ENCODE data around the gene PRPF31.

The PRPF31 gene

GRCh38 chr19:54142166-54142780, 26.7 kb downstream of the PRPF31 start:
- no peak for DNase-seq

- no peak for DNase-seq
Observed at GRCh38 chr19:54145541-54146158, 30.1 kb downstream of the PRPF31 start.

DNA sequence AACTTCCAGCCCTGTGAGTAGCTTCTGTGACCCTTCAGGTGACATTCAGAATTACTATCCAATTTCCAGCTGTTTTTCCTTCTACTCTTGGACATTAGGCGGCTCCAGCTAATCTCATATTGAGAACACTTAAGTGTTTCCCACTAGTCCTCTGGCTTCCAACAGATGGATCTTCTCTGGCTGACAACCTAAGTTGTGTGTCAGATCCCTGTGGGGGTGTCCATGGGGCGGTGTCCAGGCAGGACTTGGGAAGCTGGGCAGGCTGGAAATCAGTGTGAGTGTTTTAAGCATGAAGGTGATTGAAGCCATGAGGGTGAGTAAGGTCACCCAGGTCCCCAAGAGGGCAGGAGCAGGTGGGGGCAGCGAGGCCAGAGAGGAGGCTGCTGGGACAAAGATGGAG, 32.1 kb downstream of the PRPF31 start:
- DNase-seq, result no peak

GRCh38 chr19:54148158-54148557, 32.6 kb downstream of the PRPF31 start:
- DNase-seq, result no peak

GRCh38 chr19:54149021-54149812, 33.7 kb downstream of the PRPF31 start:
- no peak for DNase-seq

DNA sequence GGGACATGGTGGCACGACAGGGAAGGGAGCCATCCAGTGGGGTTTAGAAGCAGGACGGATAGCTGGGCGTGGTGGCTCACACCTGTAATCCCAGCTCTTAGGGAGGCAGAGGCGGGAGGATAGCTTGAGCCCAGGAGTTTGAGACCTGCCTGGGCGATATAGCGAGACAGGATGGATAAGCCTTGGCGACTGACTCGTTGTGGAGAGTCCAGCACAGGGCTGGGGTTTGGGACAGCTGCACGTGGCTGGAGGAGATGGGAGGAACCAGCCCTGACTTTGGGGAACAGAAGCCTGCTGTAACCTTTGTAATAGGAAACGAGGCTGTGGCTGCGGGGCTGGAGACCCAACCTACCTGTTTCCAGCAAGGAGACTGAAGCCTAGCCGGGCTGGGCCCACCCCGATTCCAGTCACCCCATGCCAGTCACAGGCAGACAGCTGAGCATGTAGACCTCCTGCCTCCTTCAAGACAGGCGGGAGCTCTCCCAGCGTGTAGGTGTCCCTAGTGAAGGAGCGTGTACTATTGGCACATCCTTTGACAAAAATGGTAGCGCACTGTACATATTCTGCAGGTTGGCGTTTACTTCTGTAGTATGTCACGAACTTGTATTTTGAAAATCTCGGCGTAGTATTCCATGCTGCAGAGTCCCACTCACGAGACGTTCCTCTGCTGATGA, 35.9 kb downstream of the PRPF31 start:
- DNase-seq, result no peak

DNA sequence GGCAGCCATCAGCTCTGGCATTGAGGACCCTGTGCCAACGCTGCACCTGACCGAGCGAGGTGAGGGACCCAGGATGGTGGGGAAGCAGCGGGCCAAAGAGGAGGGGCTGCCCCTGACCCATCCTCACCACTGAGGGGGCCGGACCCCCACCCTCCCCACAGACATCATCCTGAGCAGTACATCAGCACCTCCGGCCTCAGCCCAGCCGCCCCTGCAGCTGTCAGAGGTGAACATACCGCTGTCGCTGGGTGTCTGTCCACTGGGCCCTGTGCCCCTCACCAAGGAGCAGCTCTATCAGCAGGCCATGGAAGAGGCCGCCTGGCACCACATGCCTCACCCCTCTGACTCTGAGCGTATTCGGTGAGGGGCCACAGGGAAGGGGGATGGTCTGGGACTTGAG, 36.7 kb downstream of the PRPF31 start:
- DNase-seq, result no peak

DNA sequence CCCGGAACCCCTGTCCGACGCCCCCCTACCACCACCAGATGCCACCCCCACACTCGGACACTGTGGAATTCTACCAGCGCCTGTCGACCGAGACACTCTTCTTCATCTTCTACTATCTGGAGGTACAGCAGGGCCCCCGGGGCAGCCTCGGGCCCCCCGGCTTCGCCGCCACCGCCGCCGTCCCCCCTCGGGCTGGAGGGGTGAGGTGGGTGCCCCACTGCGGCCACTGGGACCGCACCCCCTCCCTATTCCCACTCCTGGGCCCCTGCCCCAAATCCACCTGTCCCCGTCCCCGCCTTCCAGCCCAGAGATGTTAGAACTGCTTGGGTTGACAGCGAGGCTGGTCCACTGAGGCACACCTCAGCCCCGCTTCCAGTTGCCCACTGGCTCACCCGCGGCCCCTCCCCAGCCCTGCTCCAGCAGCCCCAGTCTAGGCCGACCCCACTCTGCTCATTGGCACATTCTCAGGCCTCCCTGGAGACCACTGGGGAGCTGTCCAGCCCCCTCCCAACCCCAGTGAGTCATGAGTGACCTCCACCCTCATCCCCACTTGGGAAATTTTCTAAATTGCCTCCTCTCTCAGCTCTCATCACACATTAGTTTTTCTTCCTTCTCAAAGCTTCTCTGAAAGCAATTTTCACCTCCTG, 37.4 kb downstream of the PRPF31 start:
- no peak for DNase-seq

DNA sequence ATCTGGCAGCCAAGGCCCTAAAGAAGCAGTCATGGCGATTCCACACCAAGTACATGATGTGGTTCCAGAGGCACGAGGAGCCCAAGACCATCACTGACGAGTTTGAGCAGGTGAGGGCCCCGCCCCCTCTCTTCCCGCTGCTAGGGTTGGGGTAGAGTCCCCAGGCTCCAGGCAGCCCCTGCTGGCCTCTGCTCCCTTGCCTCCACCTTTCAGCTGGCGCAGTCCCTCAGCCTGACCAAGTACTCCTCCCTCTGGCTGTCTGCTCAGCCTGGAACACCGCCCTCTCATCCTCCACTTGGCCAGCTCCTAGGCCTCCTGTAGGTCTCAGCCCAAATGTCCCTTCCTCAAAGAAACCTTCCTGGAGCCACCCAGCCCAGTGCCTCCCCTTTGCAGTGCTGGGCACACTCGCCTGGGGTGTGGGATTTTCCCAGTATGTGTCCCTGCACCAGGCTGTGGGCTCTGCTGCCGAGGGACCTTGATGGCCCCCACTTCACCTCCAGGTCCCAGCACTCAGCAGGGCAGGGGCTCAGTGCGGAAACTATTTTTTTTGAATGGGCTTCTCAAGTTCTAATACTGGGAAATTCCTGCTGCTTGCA, 38.3 kb downstream of the PRPF31 start:
- no peak for DNase-seq

- no peak for DNase-seq
Observed at GRCh38 chr19:54154603-54155345, 39.2 kb downstream of the PRPF31 start.

DNA sequence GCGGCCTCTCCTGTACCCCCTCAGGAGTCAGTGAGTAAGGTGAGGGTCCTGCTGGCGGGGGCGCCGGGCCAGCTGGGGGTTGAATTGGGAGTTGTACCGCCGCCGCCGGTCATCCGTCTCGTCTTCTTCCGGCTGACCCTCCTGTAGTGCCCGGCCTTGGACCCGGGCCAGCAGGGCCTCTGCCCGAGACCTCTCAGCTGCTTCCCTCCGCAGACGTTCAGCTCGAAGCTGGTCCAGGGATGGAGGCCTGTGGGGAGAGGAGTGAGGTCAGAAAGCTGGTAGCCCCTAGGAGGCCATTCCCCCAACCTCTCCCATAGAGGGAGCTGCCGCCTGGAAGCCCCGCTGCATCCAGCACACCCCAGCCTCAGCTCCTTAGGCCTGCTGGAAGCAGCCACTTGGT, 40.1 kb downstream of the PRPF31 start:
- no peak for DNase-seq

DNA sequence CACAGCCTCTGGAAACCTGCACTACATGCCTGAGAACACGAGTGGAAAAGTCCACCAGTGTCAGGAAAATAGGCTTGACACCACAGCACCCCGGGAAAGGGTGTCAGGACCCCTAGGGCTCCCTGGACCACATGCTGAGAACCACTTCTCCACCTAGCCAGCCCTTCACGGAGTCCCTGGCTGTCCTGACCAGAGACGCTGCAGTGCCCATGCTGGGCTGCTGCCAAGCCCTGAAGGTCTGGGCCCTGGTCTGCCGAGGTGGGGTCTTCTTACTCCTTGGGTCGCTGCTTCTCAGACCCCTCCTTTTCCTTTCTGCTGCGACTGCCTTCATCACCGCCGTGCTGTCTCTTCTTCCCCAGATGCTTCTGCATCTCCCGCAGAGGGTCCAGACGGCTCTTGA, 40.9 kb downstream of the PRPF31 start:
- DNase-seq, result no peak

GRCh38 chr19:54156953-54157352, 41.4 kb downstream of the PRPF31 start:
- no peak for DNase-seq

DNA sequence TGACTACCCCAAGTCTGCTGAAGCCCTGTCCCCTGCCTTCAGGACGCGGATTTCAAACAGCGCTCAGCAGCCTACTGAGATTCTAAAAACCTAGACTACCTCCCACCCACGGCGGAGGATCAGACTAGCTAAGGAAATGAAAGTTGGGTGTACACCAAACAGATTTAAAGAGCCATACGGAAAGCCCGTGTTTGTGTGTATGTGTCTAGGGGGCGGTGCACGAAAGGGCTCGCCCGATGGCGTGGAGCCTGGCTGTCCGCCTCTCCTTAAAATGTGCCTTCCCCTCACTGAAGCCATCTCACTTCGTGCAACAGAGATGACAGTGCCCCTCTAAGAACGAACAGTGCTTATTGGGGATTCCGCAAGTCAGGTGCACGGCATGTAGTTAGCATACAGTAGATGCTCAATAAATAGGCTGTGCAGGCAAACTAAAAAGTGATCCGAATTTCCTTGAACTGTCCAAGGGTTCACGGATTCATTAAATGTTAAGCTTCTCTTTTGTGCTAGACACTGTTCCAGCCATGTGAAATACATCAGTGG, 43.3 kb downstream of the PRPF31 start:
- DNase-seq, result no peak

- peak; percentile 100 for DNase-seq
Observed at GRCh38 chr19:54159352-54160181, 44.0 kb downstream of the PRPF31 start, which contains the start of gene LENG1. TSS of gene LENG1 (minus strand) at chr19:54159721. CDS start at chr19:54159695, 26 bp downstream.

- no peak for DNase-seq
Observed at GRCh38 chr19:54160182-54160811, 44.7 kb downstream of the PRPF31 start.

GRCh38 chr19:54160854-54161253, 45.3 kb downstream of the PRPF31 start:
- no peak for DNase-seq

DNA sequence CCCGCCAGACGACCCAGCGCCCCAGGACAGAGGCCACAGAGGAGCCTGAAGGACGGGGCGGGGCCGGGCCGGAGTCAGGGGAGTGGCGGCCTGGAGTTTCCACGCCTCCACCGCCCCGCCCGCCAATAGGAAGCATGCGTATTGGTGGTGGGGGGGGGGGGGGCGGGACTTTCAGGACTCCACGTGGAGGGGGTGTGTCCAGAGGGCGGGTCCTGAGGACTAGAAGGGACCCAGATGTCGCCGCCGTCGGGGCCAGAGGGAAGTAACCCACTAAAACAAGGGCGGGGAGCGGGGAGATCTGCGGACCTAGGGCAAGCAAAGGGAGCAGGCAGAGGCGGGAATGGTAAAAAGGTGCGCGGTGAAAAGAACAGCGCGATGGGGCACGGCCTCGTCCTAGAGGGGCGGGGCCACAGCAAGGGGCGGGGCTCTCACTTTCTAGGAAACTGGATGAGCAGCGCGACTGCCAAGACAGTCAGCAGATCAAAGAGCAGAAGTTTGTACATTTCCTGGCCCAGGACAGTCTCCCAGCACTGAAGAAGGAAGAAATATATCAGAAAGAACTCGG, 46.8 kb downstream of the PRPF31 start:
- DNase-seq, result peak; percentile 83

- no peak for DNase-seq
Observed at GRCh38 chr19:54162884-54163283, 47.3 kb downstream of the PRPF31 start.

Data from CD4-positive, alpha-beta T cell treated with Interferon gamma for 1 hour (primary cell).